IMR-90 (cell line): Measurements from ENCODE around the gene ENO2. TPM values are rescaled to one million over a fixed set of nuclear protein-coding genes. Genes with fewer than 3 reads are reported as not detected.

ENCODE experiments used
- ATAC-seq: fragments of 200-7000 bp; cut with Tn5 transposase; 2 replicates; pipeline ENCODE4 v1.9.1; 2020; ENCODE audit warnings: low read depth, mild to moderate bottlenecking, moderate library complexity
- BruUV-seq: library from RNA; stranded (reverse); fragments of 400-500 nt; replicated peaks from 2 replicates; lab custom pipeline; 2021; lab: Mats Ljungman, UMichigan
- CTCF ChIA-PET: fragments of 300-600 bp; formaldehyde crosslinking; extraction: SDS; loops from one replicate; lab custom pipeline; 2021; ENCODE audit warnings: antibody characterized with exemption; lab: Yijun Ruan, JAX
- POLR2A ChIA-PET: fragments of 300-600 bp; sonication (Branson Sonifier 250); formaldehyde crosslinking; loops from one replicate; lab custom pipeline; 2022; ENCODE audit warnings: antibody characterized with exemption; ENCODE audit not compliant: unreplicated experiment; lab: Charles Lee
- DNase-seq: peaks from one replicate; pipeline ENCODE4 v3.0.0; 2013
- H2AFZ ChIP-seq: replicated peaks from 2 replicates; pipeline ENCODE3; 2013; ENCODE audit warnings: low read length, mild to moderate bottlenecking; ENCODE audit not compliant: poor library complexity
- H2AK5ac ChIP-seq: 2 replicates; pipeline ENCODE4 v1.6.1; 2013; ENCODE audit warnings: low read depth, low read length, inconsistent platforms
- H2AK9ac ChIP-seq: replicated peaks from 2 replicates; pipeline ENCODE3; 2013; ENCODE audit warnings: mild to moderate bottlenecking, low read depth, low read length, moderate library complexity; ENCODE audit not compliant: poor library complexity
- H2BK120ac ChIP-seq: 2 replicates; pipeline ENCODE4 v1.6.1; 2013; ENCODE audit warnings: low read depth, low read length, inconsistent platforms
- H2BK15ac ChIP-seq: 3 replicates; pipeline ENCODE4 v1.6.1; 2013; ENCODE audit warnings: low read depth, low read length, inconsistent platforms
- H2BK20ac ChIP-seq: 2 replicates; pipeline ENCODE4 v1.6.1; 2013; ENCODE audit warnings: low read depth, mild to moderate bottlenecking, inconsistent platforms, low read length, moderate library complexity
- H2BK5ac ChIP-seq: 2 replicates; pipeline ENCODE4 v1.6.1; 2013; ENCODE audit warnings: mild to moderate bottlenecking, low read depth, low read length, inconsistent platforms; ENCODE audit not compliant: poor library complexity, severe bottlenecking
- H3K14ac ChIP-seq: replicated peaks from 2 replicates; pipeline ENCODE4 v1.6.1; 2013; ENCODE audit warnings: low read depth, low read length, inconsistent platforms
- H3K18ac ChIP-seq: 2 replicates; pipeline ENCODE4 v1.6.1; 2013; ENCODE audit warnings: low read depth, low read length, control low read depth
- H3K23ac ChIP-seq: 2 replicates; pipeline ENCODE4 v1.6.1; 2013; ENCODE audit warnings: low read depth, low read length, inconsistent platforms
- H3K27ac ChIP-seq: 2 replicates; pipeline ENCODE4 v1.5.1; 2013; ENCODE audit warnings: mild to moderate bottlenecking, control low read depth, low read length; ENCODE audit not compliant: insufficient read depth
- H3K27me3 ChIP-seq: 2 replicates; pipeline ENCODE4 v1.6.1; 2013; ENCODE audit warnings: low read length; ENCODE audit not compliant: control insufficient read depth, insufficient read depth
- H3K36me3 ChIP-seq: 2 replicates; pipeline ENCODE4 v1.6.1; 2013; ENCODE audit warnings: low read length, mixed read lengths; ENCODE audit not compliant: control insufficient read depth, insufficient read depth
- H3K4ac ChIP-seq: 2 replicates; pipeline ENCODE4 v1.6.1; 2013; ENCODE audit warnings: low read depth, low read length, inconsistent platforms
- H3K4me1 ChIP-seq: 2 replicates; pipeline ENCODE4 v1.6.1; 2013; ENCODE audit warnings: low read length, mixed read lengths; ENCODE audit not compliant: control insufficient read depth, insufficient read depth
- H3K4me2 ChIP-seq: 2 replicates; pipeline ENCODE4 v1.6.1; 2013; ENCODE audit warnings: low read depth, mild to moderate bottlenecking, control low read depth, low read length, moderate library complexity
- H3K4me3 ChIP-seq: 2 replicates; pipeline ENCODE4 v1.5.1; 2013; ENCODE audit warnings: low read depth, mild to moderate bottlenecking, control low read depth, low read length, moderate library complexity; ENCODE audit not compliant: insufficient read depth
- H3K56ac ChIP-seq: 2 replicates; pipeline ENCODE4 v1.6.1; 2013; ENCODE audit warnings: low read length, inconsistent platforms; ENCODE audit not compliant: insufficient read depth; ENCODE audit errors: extremely low read depth
- H3K79me1 ChIP-seq, 2 experiments: 2 replicates each; pipeline ENCODE4 v1.6.1; 2013; ENCODE audit warnings: low read length in 2 of 2, inconsistent platforms in 1 of 2, low read depth in 1 of 2
- H3K9ac ChIP-seq: 2 replicates; pipeline ENCODE4 v1.6.1; 2013; ENCODE audit warnings: low read depth, low read length, control low read depth
- H3K9me1 ChIP-seq: 2 replicates; pipeline ENCODE4 v1.6.1; 2013; ENCODE audit warnings: low read length, inconsistent platforms; ENCODE audit not compliant: insufficient read depth
- H3K9me3 ChIP-seq: 2 replicates; pipeline ENCODE4 v1.6.1; 2013; ENCODE audit warnings: low read length; ENCODE audit not compliant: control insufficient read depth, insufficient read depth
- H4K20me1 ChIP-seq: 2 replicates; pipeline ENCODE4 v1.6.1; 2013; ENCODE audit warnings: low read length, inconsistent platforms; ENCODE audit not compliant: insufficient read depth
- H4K5ac ChIP-seq: 2 replicates; pipeline ENCODE4 v1.6.1; 2013; ENCODE audit warnings: mild to moderate bottlenecking, low read depth, low read length, control low read depth
- H4K8ac ChIP-seq, 2 experiments: 2 replicates each; pipeline ENCODE4 v1.6.1; 2013; ENCODE audit warnings: low read depth in 2 of 2, low read length in 2 of 2, control low read depth in 1 of 2, inconsistent platforms in 1 of 2
- H4K91ac ChIP-seq: 2 replicates; pipeline ENCODE4 v1.6.1; 2013; ENCODE audit warnings: low read depth, low read length, inconsistent platforms; ENCODE audit not compliant: insufficient read depth
- BHLHE40 ChIP-seq: fragments of 150-350 bp; IDR thresholded peaks from 2 replicates; pipeline ENCODE4 v1.6.1; 2016; ENCODE audit warnings: mild to moderate bottlenecking, low read depth, low read length
- CEBPB ChIP-seq: IDR thresholded peaks from 2 replicates; pipeline ENCODE4 v1.6.1; 2012; ENCODE audit warnings: low read depth, low read length, improper control_type of control experiment
- CHD1 ChIP-seq: IDR thresholded peaks from 2 replicates; pipeline ENCODE4 v1.6.1; 2012; ENCODE audit warnings: low read depth, low read length, improper control_type of control experiment
- FOS ChIP-seq: fragments of 150-350 bp; IDR thresholded peaks from 2 replicates; pipeline ENCODE4 v1.6.1; 2016; ENCODE audit warnings: low read depth, low read length
- MAFK ChIP-seq: IDR thresholded peaks from 2 replicates; pipeline ENCODE4 v1.6.1; 2012; ENCODE audit warnings: low read depth, low read length, improper control_type of control experiment
- MAZ ChIP-seq: IDR thresholded peaks from 2 replicates; pipeline ENCODE4 v1.6.1; 2012; ENCODE audit warnings: low read depth, mild to moderate bottlenecking, low read length, improper control_type of control experiment, moderate library complexity, borderline replicate concordance
- MXI1 ChIP-seq: IDR thresholded peaks from 2 replicates; pipeline ENCODE4 v1.6.1; 2012; ENCODE audit warnings: low read depth, mild to moderate bottlenecking, low read length, moderate library complexity, borderline replicate concordance
- POLR2A ChIP-seq: IDR thresholded peaks from 2 replicates; pipeline ENCODE4 v1.6.1; 2012; ENCODE audit warnings: mild to moderate bottlenecking, low read depth, low read length
- RAD21 ChIP-seq: IDR thresholded peaks from 2 replicates; pipeline ENCODE4 v1.6.1; 2012; ENCODE audit warnings: low read length, improper control_type of control experiment
- RCOR1 ChIP-seq: IDR thresholded peaks from 2 replicates; pipeline ENCODE4 v1.6.1; 2012; ENCODE audit warnings: mild to moderate bottlenecking, low read length, improper control_type of control experiment; ENCODE audit not compliant: insufficient replicate concordance
- SMC3 ChIP-seq: fragments of 150-350 bp; IDR thresholded peaks from 2 replicates; pipeline ENCODE4 v1.6.1; 2016; ENCODE audit warnings: low read depth, mild to moderate bottlenecking, antibody characterized with exemption, low read length, moderate library complexity
- WGBS, 2 experiments: methylation state at CpG; one replicate each; pipeline versions ENCODE4 v1.1.5 to v1.1.7; 2013; ENCODE audit warnings: missing lambda C conversion rate in 2 of 2; ENCODE audit not compliant: insufficient read length in 1 of 2; ENCODE audit errors: extremely low coverage in 2 of 2; 5-methylcytosine and 5-hydroxymethylcytosine counted together
- dilution Hi-C: fragments of 300-500 bp; cut with HindIII; formaldehyde crosslinking; loops from one replicate; pipeline ENCODE4 v1.14.3; 2018; ENCODE audit warnings: low sequenced_read_pairs; ENCODE audit not compliant: unreplicated experiment
- in situ Hi-C: fragments of 300-500 bp; cut with MboI; formaldehyde crosslinking; loops from 3 replicates; pipeline ENCODE4 v1.14.3; 2019; ENCODE audit warnings: low sequenced_read_pairs, inconsistent platforms, mixed read lengths
- intact Hi-C: fragments of 100-400 bp; cut with micrococcal nuclease; formaldehyde crosslinking; loops from 2 replicates; pipeline ENCODE4 v1.10.0; 2022
- polyA plus RNA-seq, 3 experiments: library from polyadenylated mRNA; depleted of rRNA; stranded (reverse); fragments of >200 nt; gene quantifications; 2 replicates each; pipeline ENCODE4 v1.2.3, GENCODE V29; 2012; ENCODE audit warnings: low replicate concordance in 1 of 3
- total RNA-seq: library from RNA; depleted of rRNA; stranded (reverse); fragments of >200 nt; gene quantifications from 2 replicates; pipeline ENCODE4 v1.2.3, GENCODE V29; 2012
- TF ChIP-seq, protein P1 (sequence below): conservative IDR thresholded peaks from 2 replicates; pipeline ENCODE4 v1.5.1; 2012; ENCODE audit warnings: mild to moderate bottlenecking, low read depth, low read length, improper control_type of control experiment
- TF ChIP-seq, protein P2 (sequence below): fragments of 150-350 bp; IDR thresholded peaks from 2 replicates; pipeline ENCODE4 v1.6.1; 2016; ENCODE audit warnings: low read depth, mild to moderate bottlenecking, low read length, moderate library complexity, borderline replicate concordance

Gene ENO2
- total and polyA plus RNA-seq, 2 of the 4 experiments (the other 2 are of a cell fraction) = 28.3 to 92.8 TPM

GRCh38 chr12:6937481-6938352 is 23.3 kb downstream of the ENO2 start:
- Histone ChIP-seq H3K4me2 (peak overlapping the region; percentile 72), H2BK120ac (no peak overlapping the region), H3K9ac (peak overlapping the region; percentile 67), H3K4ac (peak overlapping the region; percentile 77), H2BK15ac (no peak overlapping the region), H2AK5ac (peak overlapping the region; percentile 69), H2BK5ac (peak overlapping the region; percentile 31), H2BK20ac (no peak overlapping the region), H3K27ac (peak overlapping the region; percentile 69), H3K9me3 (no peaks in the 10 kb centered on the region), H3K56ac (no peak overlapping the region), H3K36me3 (peaks cover 68% of the 10 kb centered on the region), H4K5ac (peak overlapping the region; percentile 27), H3K4me3 (peak overlapping the region; percentile 46), H2AFZ (peak overlapping the region; percentile 93), H3K79me1 (peaks cover 13 to 65% of the 10 kb centered on the region in 2 experiments; a peak in 3 of 4 replicates), H4K20me1 (peaks cover 23% of the 10 kb centered on the region; the same call in 1 of the 2 replicates), H3K27me3 (no peaks in the 10 kb centered on the region), H3K9me1 (peaks cover 5% of the 10 kb centered on the region; the same call in 1 of the 2 replicates), H3K23ac (0 out of 2 replicates have a peak overlapping the region, but pooled peaks have one; percentile 44), H2AK9ac (peak overlapping the region; percentile 96), H3K14ac (peak overlapping the region; percentile 31), H3K4me1 (peaks cover 10% of the 10 kb centered on the region), H4K91ac (peak overlapping the region; percentile 64), H3K18ac (no peak overlapping the region), H4K8ac (peak overlapping the region; percentile 13 to 86)
- DNase-seq (peak; percentile 92), ATAC-seq (peak; percentile 89)
- in situ Hi-C loops = no loop called here
- no TSS peak for BruUV-seq
- 4% methylated on average over 40 of the region's 80 CpGs; no CpG with 5 or more reads in 1 of the 2 experiments for WGBS, 2 experiments
- ChIA-PET CTCF (interaction anchor here (0.5 to 0.9 kb wide), 2 partner anchors 14 to 69 kb away, joined by 3 to 5 read pairs; no protein-coding TSS in a partner anchor), POLR2A (interaction anchor here (0.5 to 0.6 kb wide), 2 partner anchors 12 to 47 kb away, joined by 3 read pairs; no protein-coding TSS in a partner anchor)
- dilution Hi-C loops = no loop called here
- intact Hi-C loops = loop anchor here (1.0 kb wide), 1 partner anchor 13 kb away; no protein-coding TSS in a partner anchor
- TF ChIP-seq CEBPB (no peak), RAD21 (peak; percentile 62), SMC3 (peak; percentile 70), BHLHE40 (no peak), MAZ (peak; percentile 59; the same call in 1 of the 2 replicates), POLR2A (peak; percentile 35; the same call in 1 of the 2 replicates), CHD1 (no peak), MAFK (no peak), FOS (no peak), MXI1 (no peak), RCOR1 (no peak)
- TF ChIP-seq, protein P1, sequence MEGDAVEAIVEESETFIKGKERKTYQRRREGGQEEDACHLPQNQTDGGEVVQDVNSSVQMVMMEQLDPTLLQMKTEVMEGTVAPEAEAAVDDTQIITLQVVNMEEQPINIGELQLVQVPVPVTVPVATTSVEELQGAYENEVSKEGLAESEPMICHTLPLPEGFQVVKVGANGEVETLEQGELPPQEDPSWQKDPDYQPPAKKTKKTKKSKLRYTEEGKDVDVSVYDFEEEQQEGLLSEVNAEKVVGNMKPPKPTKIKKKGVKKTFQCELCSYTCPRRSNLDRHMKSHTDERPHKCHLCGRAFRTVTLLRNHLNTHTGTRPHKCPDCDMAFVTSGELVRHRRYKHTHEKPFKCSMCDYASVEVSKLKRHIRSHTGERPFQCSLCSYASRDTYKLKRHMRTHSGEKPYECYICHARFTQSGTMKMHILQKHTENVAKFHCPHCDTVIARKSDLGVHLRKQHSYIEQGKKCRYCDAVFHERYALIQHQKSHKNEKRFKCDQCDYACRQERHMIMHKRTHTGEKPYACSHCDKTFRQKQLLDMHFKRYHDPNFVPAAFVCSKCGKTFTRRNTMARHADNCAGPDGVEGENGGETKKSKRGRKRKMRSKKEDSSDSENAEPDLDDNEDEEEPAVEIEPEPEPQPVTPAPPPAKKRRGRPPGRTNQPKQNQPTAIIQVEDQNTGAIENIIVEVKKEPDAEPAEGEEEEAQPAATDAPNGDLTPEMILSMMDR = peak; percentile 96
- TF ChIP-seq, protein P2, sequence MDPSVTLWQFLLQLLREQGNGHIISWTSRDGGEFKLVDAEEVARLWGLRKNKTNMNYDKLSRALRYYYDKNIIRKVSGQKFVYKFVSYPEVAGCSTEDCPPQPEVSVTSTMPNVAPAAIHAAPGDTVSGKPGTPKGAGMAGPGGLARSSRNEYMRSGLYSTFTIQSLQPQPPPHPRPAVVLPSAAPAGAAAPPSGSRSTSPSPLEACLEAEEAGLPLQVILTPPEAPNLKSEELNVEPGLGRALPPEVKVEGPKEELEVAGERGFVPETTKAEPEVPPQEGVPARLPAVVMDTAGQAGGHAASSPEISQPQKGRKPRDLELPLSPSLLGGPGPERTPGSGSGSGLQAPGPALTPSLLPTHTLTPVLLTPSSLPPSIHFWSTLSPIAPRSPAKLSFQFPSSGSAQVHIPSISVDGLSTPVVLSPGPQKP = no peak
